H1 (cell line): ENCODE measurements around the gene SMYD3. TPM values are rescaled to one million over a fixed set of nuclear protein-coding genes. Genes with fewer than 3 reads are reported as not detected.

Experiments
- CTCF ChIA-PET: fragments of 300-600 bp; sonication (Branson Sonifier 250); formaldehyde crosslinking; loops from one replicate; lab custom pipeline; 2021; ENCODE audit not compliant: partially characterized antibody; lab: Charles Lee
- POLR2A ChIA-PET: fragments of 300-600 bp; sonication (Branson Sonifier 250); formaldehyde crosslinking; loops from one replicate; lab custom pipeline; 2021; ENCODE audit warnings: inconsistent platforms; ENCODE audit not compliant: partially characterized antibody; lab: Charles Lee
- DNase-seq, 2 experiments: peaks; one replicate each; pipeline versions ENCODE4 v3.0.0 to v3.0.0-alpha.2; 2010 to 2022; ENCODE audit warnings: low spot score in 2 of 2, low read depth in 1 of 2, mixed read lengths in 1 of 2
- FAIRE-seq: peaks from 2 replicates; lab custom pipeline; 2011; peaks lifted over from hg19 to GRCh38; lab: Jason Lieb, UNC
- H2AFZ ChIP-seq: 2 replicates; pipeline ENCODE4 v1.8.1; 2012; ENCODE audit warnings: low read length, inconsistent platforms
- H2AK5ac ChIP-seq: 2 replicates; pipeline ENCODE4 v1.6.1; 2013; ENCODE audit warnings: low read depth, low read length
- H2BK120ac ChIP-seq: replicated peaks from 2 replicates; pipeline ENCODE3; 2013; ENCODE audit warnings: low read depth, low read length, inconsistent platforms
- H2BK12ac ChIP-seq: 2 replicates; pipeline ENCODE4 v1.6.1; 2013; ENCODE audit warnings: low read depth, low read length
- H2BK15ac ChIP-seq: 2 replicates; pipeline ENCODE4 v1.6.1; 2013; ENCODE audit warnings: low read length
- H2BK20ac ChIP-seq: 2 replicates; pipeline ENCODE4 v1.6.1; 2013; ENCODE audit warnings: low read length
- H2BK5ac ChIP-seq: 2 replicates; pipeline ENCODE4 v1.6.1; 2013; ENCODE audit warnings: low read depth, low read length
- H3K14ac ChIP-seq: 2 replicates; pipeline ENCODE4 v1.6.1; 2013; ENCODE audit warnings: inconsistent platforms; ENCODE audit not compliant: insufficient read length
- H3K18ac ChIP-seq: 2 replicates; pipeline ENCODE4 v1.6.1; 2013; ENCODE audit warnings: low read length; ENCODE audit errors: extremely low read depth
- H3K23ac ChIP-seq: 2 replicates; pipeline ENCODE4 v1.6.1; 2013; ENCODE audit warnings: inconsistent platforms; ENCODE audit not compliant: insufficient read length
- H3K23me2 ChIP-seq: 2 replicates; pipeline ENCODE4 v1.6.1; 2013; ENCODE audit warnings: low read depth, low read length
- H3K27ac ChIP-seq: 2 replicates; pipeline ENCODE4 v1.6.1; 2011; ENCODE audit warnings: low read depth, low read length, inconsistent platforms
- H3K27me3 ChIP-seq, 4 experiments: replicated peaks in 1 of 4; 1 replicate in 1 of 4; 2 replicates in 3 of 4; pipeline versions ENCODE4 v1.6.1 to v1.8.1; 2011 to 2013; ENCODE audit warnings: low read length in 3 of 4, mild to moderate bottlenecking in 3 of 4, inconsistent platforms in 2 of 4, mixed read lengths in 2 of 4, moderate library complexity in 1 of 4; ENCODE audit not compliant: control insufficient read depth in 3 of 4, insufficient read depth in 3 of 4; ENCODE audit errors: extremely low read depth in 1 of 4
- H3K36me3 ChIP-seq, 4 experiments: 2 replicates each; pipeline versions ENCODE4 v1.6.1 to v1.8.1; 2011 to 2013; ENCODE audit warnings: mild to moderate bottlenecking in 4 of 4, low read length in 3 of 4, moderate library complexity in 2 of 4, control low read depth in 1 of 4, inconsistent platforms in 1 of 4; ENCODE audit not compliant: insufficient read depth in 4 of 4, control insufficient read depth in 2 of 4
- H3K4ac ChIP-seq: replicated peaks from 2 replicates; pipeline ENCODE3; 2013; ENCODE audit warnings: low read length, low read depth, mixed read lengths, inconsistent platforms; ENCODE audit not compliant: insufficient read length
- H3K4me1 ChIP-seq, 4 experiments: replicated peaks in 1 of 4; 1 replicate in 1 of 4; 2 replicates in 3 of 4; pipeline versions ENCODE4 v1.6.1 to v1.8.1; 2011 to 2013; ENCODE audit warnings: low read length in 3 of 4, inconsistent platforms in 2 of 4, mixed read lengths in 1 of 4; ENCODE audit not compliant: insufficient read depth in 4 of 4, control insufficient read depth in 3 of 4
- H3K4me2 ChIP-seq, 2 experiments: 2 replicates each; pipeline versions ENCODE4 v1.6.1 to v1.8.1; 2011 to 2013; ENCODE audit warnings: low read depth in 2 of 2, low read length in 2 of 2, control low read depth in 1 of 2, inconsistent platforms in 1 of 2, mild to moderate bottlenecking in 1 of 2; ENCODE audit not compliant: insufficient read depth in 1 of 2
- H3K4me3 ChIP-seq, 4 experiments: fragments of 200-600, 300-600 bp in 1 of 4; sonication (generic), shearing (Covaris generic), sonication (Bioruptor Twin) in 1 of 4; 2 replicates each; pipeline versions ENCODE4 v1.5.1 to v1.8.1; 2011 to 2016; ENCODE audit warnings: low read length in 4 of 4, low read depth in 3 of 4, control low read depth in 2 of 4, inconsistent platforms in 2 of 4, mild to moderate bottlenecking in 2 of 4, mixed read lengths in 1 of 4, moderate library complexity in 1 of 4; ENCODE audit not compliant: insufficient read depth in 2 of 4; ENCODE audit errors: extremely low read depth in 1 of 4
- H3K56ac ChIP-seq: replicated peaks from 2 replicates; pipeline ENCODE3; 2013; ENCODE audit warnings: low read depth, mild to moderate bottlenecking, mixed read lengths, low read length, inconsistent platforms; ENCODE audit not compliant: insufficient read length
- H3K79me1 ChIP-seq: 2 replicates; pipeline ENCODE4 v1.6.1; 2013; ENCODE audit warnings: low read depth, low read length, control low read depth
- H3K79me2 ChIP-seq, 2 experiments: 2 replicates each; pipeline versions ENCODE4 v1.6.1 to v1.8.1; 2012 to 2013; ENCODE audit warnings: low read length in 2 of 2, mild to moderate bottlenecking in 2 of 2, inconsistent platforms in 1 of 2; ENCODE audit not compliant: insufficient read depth in 2 of 2, control insufficient read depth in 1 of 2
- H3K9ac ChIP-seq, 4 experiments: replicated peaks in 1 of 4; 1 replicate in 1 of 4; 2 replicates in 3 of 4; pipeline versions ENCODE4 v1.6.1 to v1.8.1; 2011 to 2013; ENCODE audit warnings: low read depth in 3 of 4, low read length in 3 of 4, control low read depth in 2 of 4, mild to moderate bottlenecking in 2 of 4, moderate library complexity in 2 of 4, inconsistent platforms in 1 of 4; ENCODE audit errors: extremely low read depth in 1 of 4
- H3K9me3 ChIP-seq, 2 experiments: 2 replicates each; pipeline versions ENCODE4 v1.6.1 to v1.8.1; 2012 to 2013; ENCODE audit warnings: mild to moderate bottlenecking in 2 of 2, moderate library complexity in 2 of 2, control low read depth in 1 of 2, inconsistent platforms in 1 of 2, low read depth in 1 of 2, low read length in 1 of 2, mixed read lengths in 1 of 2; ENCODE audit not compliant: insufficient read depth in 2 of 2
- H4K20me1 ChIP-seq, 2 experiments: replicated peaks in 1 of 2; 2 replicates each; pipeline versions ENCODE3 to v1.8.1; 2011 to 2013; ENCODE audit warnings: inconsistent platforms in 2 of 2, low read length in 2 of 2, mild to moderate bottlenecking in 1 of 2; ENCODE audit not compliant: insufficient read depth in 2 of 2, control insufficient read depth in 1 of 2
- H4K5ac ChIP-seq: 2 replicates; pipeline ENCODE4 v1.6.1; 2013; ENCODE audit warnings: low read length, low read depth, mixed read lengths, inconsistent platforms; ENCODE audit not compliant: insufficient read length
- H4K8ac ChIP-seq: 2 replicates; pipeline ENCODE4 v1.8.0; 2013; ENCODE audit warnings: mild to moderate bottlenecking, moderate library complexity, low read length, inconsistent platforms; ENCODE audit not compliant: insufficient read depth; ENCODE audit errors: extremely low read depth
- H4K91ac ChIP-seq: replicated peaks from 2 replicates; pipeline ENCODE3; 2013; ENCODE audit warnings: low read length, mixed read lengths, inconsistent platforms; ENCODE audit not compliant: insufficient read length
- CBX5 ChIP-seq: fragments of 300-800, 300-1000 bp; sonication (generic); IDR thresholded peaks from 2 replicates; pipeline ENCODE4 v1.7.1; 2016; ENCODE audit warnings: antibody characterized with exemption, low read length, low read depth
- EGR1 ChIP-seq: IDR thresholded peaks from 2 replicates; pipeline ENCODE4 v1.6.1; 2011; ENCODE audit warnings: low read depth, low read length, borderline replicate concordance
- EZH2 ChIP-seq: fragments of 200-600 bp; sonication (generic); IDR thresholded peaks from 2 replicates; pipeline ENCODE4 v1.7.1; 2012; ENCODE audit warnings: low read depth, mild to moderate bottlenecking, moderate library complexity, low read length, inconsistent platforms; ENCODE audit not compliant: severe bottlenecking
- KDM1A ChIP-seq: fragments of 200-600, 300-600 bp; sonication (generic); IDR thresholded peaks from 2 replicates; pipeline ENCODE4 v1.7.1; 2016; ENCODE audit warnings: mild to moderate bottlenecking, low read length, borderline replicate concordance
- MAFK ChIP-seq: IDR thresholded peaks from 2 replicates; pipeline ENCODE4 v1.6.1; 2012; ENCODE audit warnings: low read depth, mild to moderate bottlenecking, improper control_type of control experiment, low read length
- MAX ChIP-seq: IDR thresholded peaks from 2 replicates; pipeline ENCODE4 v1.6.1; 2012; ENCODE audit warnings: inconsistent platforms
- SP2 ChIP-seq: IDR thresholded peaks from 2 replicates; pipeline ENCODE4 v1.6.1; 2012; ENCODE audit warnings: mild to moderate bottlenecking, low read length, inconsistent platforms
- SP4 ChIP-seq: IDR thresholded peaks from 2 replicates; pipeline ENCODE4 v1.6.1; 2012; ENCODE audit warnings: low read length, inconsistent platforms
- SRF ChIP-seq: IDR thresholded peaks from 2 replicates; pipeline ENCODE4 v1.6.1; 2011; ENCODE audit warnings: mild to moderate bottlenecking, low read depth, low read length, moderate library complexity
- WGBS, 2 experiments: shearing (Covaris generic) in 1 of 2; methylation state at CpG; one replicate each; pipeline versions ENCODE4 v1.1.6 to v1.1.7; 2013 to 2015; ENCODE audit warnings: low lambda C conversion rate in 2 of 2, mixed read lengths in 2 of 2, inconsistent platforms in 1 of 2, low coverage in 1 of 2, missing lambda C conversion rate in 1 of 2; ENCODE audit not compliant: insufficient replicate concordance in 2 of 2, insufficient coverage in 1 of 2, insufficient read length in 1 of 2; ENCODE audit errors: extremely low coverage in 1 of 2, missing lambda C conversion rate in 1 of 2; 5-methylcytosine and 5-hydroxymethylcytosine counted together
- polyA plus RNA-seq, 7 experiments: library from polyadenylated mRNA; depleted of rRNA in 3 of 7; stranded (reverse) in 5 of 7; unstranded in 2 of 7; fragments of >200 nt in 5 of 7; fragments of 200-250 nt in 2 of 7; gene quantifications; 1 replicate in 5 of 7; 2 replicates in 1 of 7; 4 replicates in 1 of 7; pipeline versions ENCODE4 v1.2.1 to v1.2.3, GENCODE V29; 2011 to 2013; ENCODE audit warnings: missing spikeins in 2 of 7, mixed read lengths in 2 of 7
- total RNA-seq: library from RNA; stranded (reverse); fragmentation: NEBNext Ultra II Directional; extraction: Animal tissue kit (Norgen Biotek cat#: 25700); gene quantifications from 2 replicates; pipeline ENCODE4 v1.2.1, GENCODE V29; 2021
- TF ChIP-seq, protein P1 (sequence below): IDR thresholded peaks from 2 replicates; pipeline ENCODE4 v1.6.1; 2011; ENCODE audit warnings: low read length, improper control_type of control experiment
- TF ChIP-seq, protein P2 (sequence below): IDR thresholded peaks from 2 replicates; pipeline ENCODE4 v1.6.1; 2012; ENCODE audit warnings: inconsistent platforms

SMYD3 gene
- total and polyA plus RNA-seq, 2 of the 8 experiments (the other 6 are each of a cell fraction or from before 2014, with no cell fraction given), result 17.3 to 25.4 TPM

GRCh38 chr1:246418565-246419312, 88.3 kb downstream of the SMYD3 start:
- no peak overlapping the region for H2BK15ac ChIP-seq
- H4K91ac ChIP-seq, result no peak overlapping the region
- H3K27me3 ChIP-seq, result no peaks in the 10 kb centered on the region
- no peak for FAIRE-seq
- no peak overlapping the region for H2BK20ac ChIP-seq
- no peak overlapping the region for H3K4me2 ChIP-seq
- H2BK5ac ChIP-seq, result no peak overlapping the region
- no peak overlapping the region for H2BK12ac ChIP-seq
- H3K36me3 ChIP-seq, result no peaks in the 10 kb centered on the region
- no peak overlapping the region for H3K56ac ChIP-seq
- H2BK120ac ChIP-seq, result no peak overlapping the region
- H3K23ac ChIP-seq, result no peak overlapping the region
- H3K27ac ChIP-seq, result no peak overlapping the region
- H3K18ac ChIP-seq, result no peak overlapping the region
- H4K5ac ChIP-seq, result no peak overlapping the region
- H2AFZ ChIP-seq, result no peak overlapping the region
- 94% methylated on average over 19 of the region's 19 CpGs; no CpG with 5 or more reads in 1 of the 2 experiments for WGBS, 2 experiments
- DNase-seq, result no peak
- H4K20me1 ChIP-seq, result no peaks in the 10 kb centered on the region
- H3K23me2 ChIP-seq, result no peaks in the 10 kb centered on the region
- H2AK5ac ChIP-seq, result no peak overlapping the region
- H3K79me2 ChIP-seq, result no peaks in the 10 kb centered on the region
- H3K4me3 ChIP-seq, result no peak overlapping the region
- POLR2A ChIA-PET, result no interaction called here
- H3K4me1 ChIP-seq, result no peaks in the 10 kb centered on the region
- no peak overlapping the region for H4K8ac ChIP-seq
- no peak overlapping the region for H3K9ac ChIP-seq
- CTCF ChIA-PET, result interaction anchor here (1.7 kb wide), 1 partner anchor 13 kb away, joined by 5 read pairs; no protein-coding TSS in a partner anchor
- peaks cover 3 to 11% of the 10 kb centered on the region in 2 experiments; a peak in 2 of 4 replicates for H3K9me3 ChIP-seq
- H3K14ac ChIP-seq, result no peak overlapping the region
- H3K79me1 ChIP-seq, result no peaks in the 10 kb centered on the region; the same call in 1 of the 2 replicates
- no peak overlapping the region for H3K4ac ChIP-seq
- TF ChIP-seq, protein P1, sequence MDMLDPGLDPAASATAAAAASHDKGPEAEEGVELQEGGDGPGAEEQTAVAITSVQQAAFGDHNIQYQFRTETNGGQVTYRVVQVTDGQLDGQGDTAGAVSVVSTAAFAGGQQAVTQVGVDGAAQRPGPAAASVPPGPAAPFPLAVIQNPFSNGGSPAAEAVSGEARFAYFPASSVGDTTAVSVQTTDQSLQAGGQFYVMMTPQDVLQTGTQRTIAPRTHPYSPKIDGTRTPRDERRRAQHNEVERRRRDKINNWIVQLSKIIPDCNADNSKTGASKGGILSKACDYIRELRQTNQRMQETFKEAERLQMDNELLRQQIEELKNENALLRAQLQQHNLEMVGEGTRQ, result no peak
- TF ChIP-seq MAX (no peak), SP2 (no peak), EZH2 (no peak), SP4 (no peak), SRF (no peak), MAFK (no peak), EGR1 (no peak), KDM1A (no peak), CBX5 (no peak)
- TF ChIP-seq, protein P2, sequence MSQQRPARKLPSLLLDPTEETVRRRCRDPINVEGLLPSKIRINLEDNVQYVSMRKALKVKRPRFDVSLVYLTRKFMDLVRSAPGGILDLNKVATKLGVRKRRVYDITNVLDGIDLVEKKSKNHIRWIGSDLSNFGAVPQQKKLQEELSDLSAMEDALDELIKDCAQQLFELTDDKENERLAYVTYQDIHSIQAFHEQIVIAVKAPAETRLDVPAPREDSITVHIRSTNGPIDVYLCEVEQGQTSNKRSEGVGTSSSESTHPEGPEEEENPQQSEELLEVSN, result no peak
